Stomach (tissue), 4 donors: ENCODE data around the gene PITPNM3.

Experiments
- POLR2A ChIP-seq, 4 donors: fragments of 450-650 bp; IDR thresholded peaks; one replicate each; pipeline ENCODE4 v1.6.1; 2016; ENCODE audit warnings: antibody characterized with exemption in 4 of 4, control low read depth in 2 of 4, mild to moderate bottlenecking in 1 of 4, moderate library complexity in 1 of 4
- TF ChIP-seq, protein P1 (sequence below), 7 experiments: fragments of 450-650 bp in 4 of 7; fragments of 200-600 bp in 3 of 7; sonication (generic) in 3 of 7; IDR thresholded peaks; one replicate each; pipeline ENCODE4 v1.5.1; 2016 to 2019; ENCODE audit warnings: antibody characterized with exemption in 7 of 7, control low read depth in 2 of 7, mild to moderate bottlenecking in 1 of 7

DNA sequence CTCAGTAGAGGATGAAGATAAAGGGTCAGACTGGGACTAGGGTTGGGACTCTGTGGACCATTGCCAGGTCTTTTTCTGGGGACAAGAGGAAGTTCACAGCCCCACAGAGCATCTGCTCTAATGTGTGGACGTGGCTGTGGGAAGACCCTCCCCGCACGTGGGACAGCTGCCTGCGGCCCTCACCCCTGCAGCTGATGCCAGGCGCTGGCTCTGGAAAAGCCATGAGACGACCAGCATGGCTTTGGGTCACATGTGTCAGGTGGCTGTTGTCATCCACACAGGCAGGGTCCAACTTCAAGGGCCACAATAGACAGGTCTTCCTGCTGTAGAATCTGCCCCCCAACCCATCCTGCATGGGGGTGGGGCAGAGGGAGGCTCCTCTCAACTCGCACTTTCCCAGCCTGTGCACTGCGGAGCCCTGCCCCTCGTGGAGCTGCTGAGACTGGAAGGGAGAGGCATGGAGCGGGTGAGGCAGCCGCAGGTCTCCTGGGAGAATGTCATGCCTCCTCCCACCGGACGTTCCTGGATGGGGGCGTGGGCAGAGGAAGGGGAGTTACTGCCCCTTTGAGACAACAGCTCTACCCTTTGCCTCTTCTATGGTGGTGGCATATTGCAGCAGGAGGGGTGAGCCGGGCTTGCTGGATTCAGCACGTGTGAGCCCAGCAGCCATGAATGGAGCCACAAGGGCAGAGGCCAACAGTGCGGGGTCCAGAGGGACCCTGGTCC is 58.7 kb downstream of the PITPNM3 start:
- TF ChIP-seq POLR2A (IDR thresholded peaks at IDR 0.05), result no peak
- TF ChIP-seq, protein P1, sequence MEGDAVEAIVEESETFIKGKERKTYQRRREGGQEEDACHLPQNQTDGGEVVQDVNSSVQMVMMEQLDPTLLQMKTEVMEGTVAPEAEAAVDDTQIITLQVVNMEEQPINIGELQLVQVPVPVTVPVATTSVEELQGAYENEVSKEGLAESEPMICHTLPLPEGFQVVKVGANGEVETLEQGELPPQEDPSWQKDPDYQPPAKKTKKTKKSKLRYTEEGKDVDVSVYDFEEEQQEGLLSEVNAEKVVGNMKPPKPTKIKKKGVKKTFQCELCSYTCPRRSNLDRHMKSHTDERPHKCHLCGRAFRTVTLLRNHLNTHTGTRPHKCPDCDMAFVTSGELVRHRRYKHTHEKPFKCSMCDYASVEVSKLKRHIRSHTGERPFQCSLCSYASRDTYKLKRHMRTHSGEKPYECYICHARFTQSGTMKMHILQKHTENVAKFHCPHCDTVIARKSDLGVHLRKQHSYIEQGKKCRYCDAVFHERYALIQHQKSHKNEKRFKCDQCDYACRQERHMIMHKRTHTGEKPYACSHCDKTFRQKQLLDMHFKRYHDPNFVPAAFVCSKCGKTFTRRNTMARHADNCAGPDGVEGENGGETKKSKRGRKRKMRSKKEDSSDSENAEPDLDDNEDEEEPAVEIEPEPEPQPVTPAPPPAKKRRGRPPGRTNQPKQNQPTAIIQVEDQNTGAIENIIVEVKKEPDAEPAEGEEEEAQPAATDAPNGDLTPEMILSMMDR (IDR thresholded peaks at IDR 0.05), result no peak
